ENCODE results near the gene UACA.

The UACA gene

DNA sequence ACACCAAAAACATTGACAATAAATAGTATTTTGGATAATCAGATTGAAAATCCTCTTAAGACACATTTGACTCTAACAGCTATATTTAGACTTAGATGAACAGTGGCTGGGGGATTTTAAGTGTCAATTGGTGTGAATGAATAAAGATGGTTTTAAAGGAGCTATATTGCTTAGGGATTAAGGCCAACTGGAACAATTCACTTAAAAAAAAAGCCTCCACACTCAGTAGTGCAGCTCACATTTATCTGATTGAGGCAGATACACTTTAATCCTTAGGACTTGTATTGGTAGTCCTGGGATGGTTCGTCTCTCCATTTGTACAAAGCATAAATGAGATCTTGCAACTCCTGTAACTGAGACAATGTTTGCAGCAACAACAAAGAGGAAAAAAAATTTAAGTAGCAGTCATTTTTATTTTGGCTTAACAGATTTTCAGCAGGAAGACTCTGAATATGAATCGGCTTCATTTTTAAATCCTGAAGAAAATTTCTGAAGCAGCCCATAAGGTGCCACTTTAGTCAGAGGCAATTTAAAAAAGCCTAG lies 112.0 kb downstream of the UACA start:
- H3K27ac ChIP-seq (ENCODE audit: low read depth, low read length) = no peak overlapping the region
- H3K4me3 ChIP-seq (ENCODE audit: low read length) = no peak overlapping the region
- H3K36me3 ChIP-seq (ENCODE audit: insufficient read depth, low read length) = peaks cover 9% of the 10 kb centered on the region
- WGBS = 97% methylated on average over 2 of the region's 2 CpGs
- no peaks in the 10 kb centered on the region for H3K4me1 ChIP-seq (ENCODE audit: insufficient read depth, low read length)
- H3K9me3 ChIP-seq (ENCODE audit: insufficient read depth, low read depth, low read length) = no peaks in the 10 kb centered on the region
- no peaks in the 10 kb centered on the region for H3K27me3 ChIP-seq (ENCODE audit: insufficient read depth, low read length)
- no peak overlapping the region for H3K9ac ChIP-seq (ENCODE audit: low read depth, low read length)

DNA sequence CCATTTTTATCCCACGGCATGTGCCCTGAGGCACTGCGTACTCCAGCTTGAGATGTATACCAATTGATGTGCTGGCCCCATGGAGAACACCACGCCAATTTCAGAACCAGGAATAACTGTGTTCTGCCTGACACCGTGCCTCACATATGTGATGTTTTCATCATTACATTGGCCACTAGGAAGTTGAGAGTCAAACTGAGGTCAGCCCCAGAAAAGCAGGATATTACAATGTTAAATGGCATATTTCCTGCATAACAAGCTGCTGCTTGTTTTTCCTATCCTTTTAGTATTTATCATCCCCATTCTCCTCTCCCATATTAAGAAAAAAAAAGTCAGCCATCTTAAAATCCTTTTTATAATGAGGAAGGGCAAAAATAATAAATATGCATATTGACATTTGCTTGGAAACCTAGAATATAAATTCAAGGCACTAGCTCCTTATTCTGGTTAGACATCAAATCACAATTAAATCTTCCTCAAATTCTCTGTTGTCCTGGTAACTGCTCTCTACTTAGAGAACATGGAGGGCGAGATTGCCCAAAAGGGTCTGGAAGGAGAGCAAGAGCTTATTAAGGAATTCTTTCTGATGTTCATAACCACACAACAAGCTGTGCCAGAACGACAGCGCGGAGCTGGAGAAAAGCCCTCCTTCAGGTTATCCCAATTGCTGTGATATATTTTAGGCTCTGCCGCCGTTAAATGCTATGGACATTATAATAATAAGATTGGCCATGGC lies 112.6 kb downstream of the UACA start:
- Histone ChIP-seq H3K36me3 (ENCODE audit: insufficient read depth, low read length) (peaks cover 3% of the 10 kb centered on the region; the same call in 1 of the 2 replicates), H3K4me1 (ENCODE audit: insufficient read depth, low read length) (no peaks in the 10 kb centered on the region), H3K9me3 (ENCODE audit: insufficient read depth, low read depth, low read length) (no peaks in the 10 kb centered on the region), H3K27ac (ENCODE audit: low read depth, low read length) (no peak overlapping the region), H3K9ac (ENCODE audit: low read depth, low read length) (no peak overlapping the region), H3K4me3 (ENCODE audit: low read length) (no peak overlapping the region), H3K27me3 (ENCODE audit: insufficient read depth, low read length) (no peaks in the 10 kb centered on the region)
- WGBS = 94% methylated on average over 7 of the region's 10 CpGs

GRCh38 chr15:70647396-70647795 lies 116.0 kb downstream of the UACA start:
- no peak overlapping the region for H3K9ac ChIP-seq (ENCODE audit: low read depth, low read length)
- WGBS = 100% methylated on average over 1 of the region's 1 CpG
- H3K36me3 ChIP-seq (ENCODE audit: insufficient read depth, low read length) = no peaks in the 10 kb centered on the region
- no peaks in the 10 kb centered on the region for H3K27me3 ChIP-seq (ENCODE audit: insufficient read depth, low read length)
- H3K27ac ChIP-seq (ENCODE audit: low read depth, low read length) = no peak overlapping the region
- H3K9me3 ChIP-seq (ENCODE audit: insufficient read depth, low read depth, low read length) = no peaks in the 10 kb centered on the region
- no peak overlapping the region for H3K4me3 ChIP-seq (ENCODE audit: low read length)
- H3K4me1 ChIP-seq (ENCODE audit: insufficient read depth, low read length) = 0 out of 2 replicates have a peak, but pooled peaks cover 6% of the 10 kb centered on the region

- H3K36me3 ChIP-seq (ENCODE audit: insufficient read depth, low read length) = no peaks in the 10 kb centered on the region
- no peak overlapping the region for H3K27ac ChIP-seq (ENCODE audit: low read depth, low read length)
- H3K4me1 ChIP-seq (ENCODE audit: insufficient read depth, low read length) = 0 out of 2 replicates have a peak, but pooled peaks cover 6% of the 10 kb centered on the region
- H3K27me3 ChIP-seq (ENCODE audit: insufficient read depth, low read length) = no peaks in the 10 kb centered on the region
- no peaks in the 10 kb centered on the region for H3K9me3 ChIP-seq (ENCODE audit: insufficient read depth, low read depth, low read length)
- H3K4me3 ChIP-seq (ENCODE audit: low read length) = no peak overlapping the region
- no peak overlapping the region for H3K9ac ChIP-seq (ENCODE audit: low read depth, low read length)
- WGBS = 91% methylated on average over 1 of the region's 1 CpG
Observed at GRCh38 chr15:70646169-70646568, 117.2 kb downstream of the UACA start.

DNA sequence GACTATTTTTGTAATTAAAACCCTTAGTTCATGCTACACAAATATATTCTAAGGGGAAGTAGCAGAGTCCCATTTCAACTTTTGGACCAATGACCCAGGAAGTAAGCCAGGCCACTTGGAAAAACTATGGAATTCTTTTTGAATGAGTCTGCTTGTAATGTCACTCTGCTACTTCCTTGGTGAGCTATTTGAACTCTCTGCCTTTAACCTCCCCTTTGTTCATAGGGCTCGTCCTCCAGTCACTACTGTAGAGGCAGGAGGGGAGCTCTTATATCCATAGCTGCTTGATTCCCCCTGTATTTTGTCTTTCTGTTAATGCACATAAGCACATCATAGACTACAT lies 119.6 kb downstream of the UACA start:
- Histone ChIP-seq H3K4me1 (ENCODE audit: insufficient read depth, low read length) (0 out of 2 replicates have a peak, but pooled peaks cover 6% of the 10 kb centered on the region), H3K9ac (ENCODE audit: low read depth, low read length) (no peak overlapping the region), H3K4me3 (ENCODE audit: low read length) (no peak overlapping the region), H3K36me3 (ENCODE audit: insufficient read depth, low read length) (no peaks in the 10 kb centered on the region), H3K27me3 (ENCODE audit: insufficient read depth, low read length) (no peaks in the 10 kb centered on the region), H3K27ac (ENCODE audit: low read depth, low read length) (no peak overlapping the region), H3K9me3 (ENCODE audit: insufficient read depth, low read depth, low read length) (no peaks in the 10 kb centered on the region)
- WGBS = 94% methylated on average over 1 of the region's 1 CpG

- no peaks in the 10 kb centered on the region for H3K27me3 ChIP-seq (ENCODE audit: insufficient read depth, low read length)
- WGBS = 91% methylated on average over 8 of the region's 8 CpGs
- H3K27ac ChIP-seq (ENCODE audit: low read depth, low read length) = no peak overlapping the region
- H3K4me3 ChIP-seq (ENCODE audit: low read length) = no peak overlapping the region
- no peaks in the 10 kb centered on the region for H3K9me3 ChIP-seq (ENCODE audit: insufficient read depth, low read depth, low read length)
- 0 out of 2 replicates have a peak, but pooled peaks cover 6% of the 10 kb centered on the region for H3K4me1 ChIP-seq (ENCODE audit: insufficient read depth, low read length)
- H3K9ac ChIP-seq (ENCODE audit: low read depth, low read length) = no peak overlapping the region
- no peaks in the 10 kb centered on the region for H3K36me3 ChIP-seq (ENCODE audit: insufficient read depth, low read length)
Observed at GRCh38 chr15:70643106-70643782, 120.1 kb downstream of the UACA start.

DNA sequence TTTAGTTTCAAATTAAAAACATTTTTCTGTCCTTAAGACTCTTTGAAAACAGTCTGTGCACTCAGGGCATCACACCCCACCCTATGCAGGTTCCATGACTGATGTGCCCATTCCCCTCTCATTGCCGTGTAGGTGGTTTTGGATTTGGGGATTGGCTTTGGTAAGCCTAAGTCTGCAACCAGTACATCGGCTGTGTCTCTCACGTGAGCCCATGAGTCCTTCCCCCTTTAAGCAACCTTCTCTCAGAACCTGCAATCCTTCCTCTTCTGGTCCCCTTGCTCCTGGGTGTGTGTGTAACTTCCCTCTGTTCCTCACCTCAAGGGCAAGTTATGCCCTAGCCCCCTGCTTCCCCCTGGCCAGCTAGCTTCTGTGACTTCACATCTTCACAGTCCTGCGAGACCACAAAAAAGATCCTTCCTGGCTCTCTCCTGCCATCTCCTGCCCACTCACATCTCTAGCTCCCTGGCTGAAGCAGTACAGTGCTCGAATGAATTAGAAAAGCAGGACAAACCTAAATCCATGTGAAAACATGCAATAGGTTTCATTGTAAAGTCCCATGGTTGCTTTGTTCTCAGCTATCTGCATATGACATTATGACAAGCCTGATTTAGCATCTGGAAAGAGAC lies 126.7 kb downstream of the UACA start:
- Histone ChIP-seq H3K27me3 (ENCODE audit: insufficient read depth, low read length) (no peaks in the 10 kb centered on the region), H3K4me3 (ENCODE audit: low read length) (no peak overlapping the region), H3K9me3 (ENCODE audit: insufficient read depth, low read depth, low read length) (no peaks in the 10 kb centered on the region), H3K27ac (ENCODE audit: low read depth, low read length) (no peak overlapping the region), H3K4me1 (ENCODE audit: insufficient read depth, low read length) (peaks cover 25% of the 10 kb centered on the region), H3K36me3 (ENCODE audit: insufficient read depth, low read length) (no peaks in the 10 kb centered on the region), H3K9ac (ENCODE audit: low read depth, low read length) (no peak overlapping the region)
- 74% methylated on average over 4 of the region's 5 CpGs for WGBS

- WGBS = 98% methylated on average over 2 of the region's 2 CpGs
Observed at GRCh38 chr15:70635895-70636294, 127.5 kb downstream of the UACA start.

DNA sequence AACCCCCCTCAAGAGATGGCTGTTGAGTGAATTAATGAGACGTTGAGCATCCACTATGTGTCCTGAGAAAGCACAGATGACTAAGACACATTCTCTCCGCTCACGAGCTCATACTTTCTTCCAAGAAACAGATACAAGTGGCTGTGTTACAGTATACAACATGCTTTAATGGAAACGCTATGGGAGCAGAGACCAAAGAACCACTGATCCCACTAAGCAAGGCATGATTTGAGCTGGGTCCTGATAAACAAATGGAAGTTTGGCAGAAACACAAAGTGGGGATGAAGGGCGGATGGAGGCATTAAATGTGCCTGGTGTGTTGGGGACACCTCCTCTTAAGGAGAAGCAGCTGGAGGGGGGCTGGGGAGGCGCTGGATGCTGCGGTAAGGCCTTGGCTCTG lies 129.4 kb downstream of the UACA start:
- H3K27ac ChIP-seq (ENCODE audit: low read depth, low read length) = no peak overlapping the region
- H3K4me3 ChIP-seq (ENCODE audit: low read length) = no peak overlapping the region
- peaks cover 35% of the 10 kb centered on the region for H3K4me1 ChIP-seq (ENCODE audit: insufficient read depth, low read length)
- WGBS = 95% methylated on average over 7 of the region's 7 CpGs
- no peak overlapping the region for H3K9ac ChIP-seq (ENCODE audit: low read depth, low read length)
- no peaks in the 10 kb centered on the region for H3K27me3 ChIP-seq (ENCODE audit: insufficient read depth, low read length)
- no peaks in the 10 kb centered on the region for H3K36me3 ChIP-seq (ENCODE audit: insufficient read depth, low read length)
- no peaks in the 10 kb centered on the region for H3K9me3 ChIP-seq (ENCODE audit: insufficient read depth, low read depth, low read length)

More at GRCh38 chr15:70635895-70636294, 127.5 kb downstream of the UACA start:
- Histone ChIP-seq H3K27me3 (ENCODE audit: insufficient read depth, low read length) (no peaks in the 10 kb centered on the region), H3K4me3 (ENCODE audit: low read length) (no peak overlapping the region), H3K36me3 (ENCODE audit: insufficient read depth, low read length) (no peaks in the 10 kb centered on the region), H3K9me3 (ENCODE audit: insufficient read depth, low read depth, low read length) (no peaks in the 10 kb centered on the region), H3K27ac (ENCODE audit: low read depth, low read length) (no peak overlapping the region), H3K4me1 (ENCODE audit: insufficient read depth, low read length) (peaks cover 32% of the 10 kb centered on the region), H3K9ac (ENCODE audit: low read depth, low read length) (no peak overlapping the region)

DNA sequence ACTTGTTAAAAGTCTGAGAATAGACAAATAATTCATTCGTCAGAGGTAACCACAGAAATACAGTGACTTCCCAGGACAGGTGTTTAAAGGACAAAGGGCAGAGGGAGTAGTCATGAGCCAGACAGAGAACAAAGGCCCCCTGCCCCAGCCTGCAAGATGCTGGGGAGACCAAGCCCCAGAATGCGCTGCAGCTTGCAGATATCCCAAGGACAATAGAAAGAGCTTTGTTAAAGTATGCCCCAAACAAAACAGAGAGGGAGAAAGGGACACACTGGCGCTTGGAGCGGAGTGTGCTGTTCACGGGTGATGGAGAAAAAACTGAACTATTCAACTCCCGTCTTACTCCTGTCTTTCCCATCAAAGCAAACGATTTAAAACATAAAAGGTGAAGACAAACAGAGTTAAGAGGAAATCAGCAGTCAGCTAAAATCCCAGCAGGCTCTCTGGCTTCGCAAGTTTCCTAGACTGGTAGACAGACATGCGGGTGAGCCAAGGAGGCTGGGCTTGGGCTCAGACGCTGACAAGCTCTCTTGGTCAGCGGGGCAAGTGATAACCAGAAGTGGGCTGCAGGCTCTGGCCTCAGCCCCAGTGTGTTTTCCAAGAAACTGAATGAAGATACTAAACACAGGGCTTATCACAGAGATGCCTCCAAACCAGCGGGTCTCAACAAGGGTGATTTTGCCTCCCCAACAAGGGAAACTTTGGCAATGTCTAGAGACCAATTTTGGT lies 130.1 kb downstream of the UACA start:
- WGBS = 45% methylated on average over 9 of the region's 12 CpGs
- H3K4me3 ChIP-seq (ENCODE audit: low read length) = no peak overlapping the region
- H3K9me3 ChIP-seq (ENCODE audit: insufficient read depth, low read depth, low read length) = no peaks in the 10 kb centered on the region
- peak overlapping the region; percentile 47; the same call in 1 of the 2 replicates for H3K9ac ChIP-seq (ENCODE audit: low read depth, low read length)
- H3K4me1 ChIP-seq (ENCODE audit: insufficient read depth, low read length) = peaks cover 37% of the 10 kb centered on the region
- H3K27me3 ChIP-seq (ENCODE audit: insufficient read depth, low read length) = no peaks in the 10 kb centered on the region
- H3K36me3 ChIP-seq (ENCODE audit: insufficient read depth, low read length) = no peaks in the 10 kb centered on the region
- peak overlapping the region; percentile 62 for H3K27ac ChIP-seq (ENCODE audit: low read depth, low read length)

All from HUES64 (cell line).